ENCODE results near the gene SLC44A5. TPM values are rescaled to one million over a fixed set of nuclear protein-coding genes. Genes with fewer than 3 reads are reported as not detected.

The SLC44A5 gene
- total RNA-seq, 1 donor from 2014 or later = 0.20 TPM

GRCh38 chr1:75312620-75313019, 298.3 kb downstream of the SLC44A5 start:
- TF ChIP-seq CTCF (IDR thresholded peaks at IDR 0.05) = no peak
- Mint-ChIP-seq H3K9me3 (ENCODE audit: low read depth) (no peaks in the 10 kb centered on the region), H3K4me1 (ENCODE audit: low read depth) (no peaks in the 10 kb centered on the region), H3K4me3 (ENCODE audit: unreplicated experiment) (no peak overlapping the region), H3K27ac (ENCODE audit: unreplicated experiment) (no peak overlapping the region), H3K27me3 (ENCODE audit: low read depth) (peaks cover 26% of the 10 kb centered on the region), H3K36me3 (ENCODE audit: low read depth) (no peaks in the 10 kb centered on the region)
- no peak for DNase-seq (ENCODE audit: low spot score)

DNA sequence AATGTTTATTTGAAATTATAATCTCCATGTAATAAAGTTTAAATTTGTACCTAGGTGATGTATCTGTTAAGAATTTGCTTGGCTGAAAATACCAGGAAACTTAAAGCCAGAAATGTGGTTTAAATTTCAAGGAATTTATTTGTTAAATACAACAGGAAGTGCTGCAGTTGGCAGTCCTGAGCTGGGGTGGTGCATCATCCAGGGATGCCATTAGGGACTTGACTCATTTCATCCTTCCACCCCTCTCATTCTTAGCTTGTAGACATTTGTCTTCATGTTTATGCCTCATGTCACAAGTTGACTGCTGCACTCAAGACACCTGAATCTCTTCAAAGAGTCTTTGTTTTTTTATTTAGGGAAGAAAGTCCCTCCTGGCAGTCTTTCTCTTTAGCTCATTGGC, 300.8 kb downstream of the SLC44A5 start:
- Mint-ChIP-seq H3K9me3 (ENCODE audit: low read depth) (no peaks in the 10 kb centered on the region), H3K36me3 (ENCODE audit: low read depth) (no peaks in the 10 kb centered on the region), H3K27me3 (ENCODE audit: low read depth) (peaks cover 15% of the 10 kb centered on the region), H3K4me1 (ENCODE audit: low read depth) (no peaks in the 10 kb centered on the region), H3K4me3 (ENCODE audit: unreplicated experiment) (no peak overlapping the region), H3K27ac (ENCODE audit: unreplicated experiment) (no peak overlapping the region)
- no peak for TF ChIP-seq CTCF (IDR thresholded peaks at IDR 0.05)
- DNase-seq (ENCODE audit: low spot score) = no peak

- H3K27me3 Mint-ChIP-seq (ENCODE audit: low read depth) = peaks cover 11% of the 10 kb centered on the region
- DNase-seq (ENCODE audit: low spot score) = no peak
Measured at GRCh38 chr1:75308365-75308764, 302.5 kb downstream of the SLC44A5 start.

DNA sequence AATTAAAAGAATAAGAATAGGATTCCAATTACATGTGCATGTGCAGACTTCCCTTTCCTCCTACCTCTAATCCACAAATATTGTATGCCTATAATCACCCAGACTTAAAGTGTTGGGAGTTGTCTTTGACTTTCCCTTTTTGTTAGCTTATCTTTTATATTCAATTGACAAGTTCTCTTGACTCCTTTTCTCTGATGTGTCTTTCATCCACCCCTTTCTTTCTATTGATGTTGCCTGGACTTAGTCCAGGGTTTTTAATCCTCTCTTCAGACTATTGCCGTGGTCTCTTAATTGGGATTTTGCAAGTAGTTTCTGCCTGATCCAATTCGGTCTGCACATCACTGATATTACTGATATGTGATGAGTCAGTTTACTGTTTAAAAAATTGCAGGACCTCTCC, 305.9 kb downstream of the SLC44A5 start:
- no peak for DNase-seq (ENCODE audit: low spot score)
- Mint-ChIP-seq H3K4me3 (ENCODE audit: unreplicated experiment) (no peak overlapping the region), H3K9me3 (ENCODE audit: low read depth) (no peaks in the 10 kb centered on the region), H3K4me1 (ENCODE audit: low read depth) (no peaks in the 10 kb centered on the region), H3K36me3 (ENCODE audit: low read depth) (no peaks in the 10 kb centered on the region), H3K27me3 (ENCODE audit: low read depth) (peaks cover 4% of the 10 kb centered on the region), H3K27ac (ENCODE audit: unreplicated experiment) (no peak overlapping the region)
- TF ChIP-seq CTCF (IDR thresholded peaks at IDR 0.05) = no peak

More at GRCh38 chr1:75308365-75308764, 302.5 kb downstream of the SLC44A5 start:
- Mint-ChIP-seq H3K27ac (ENCODE audit: unreplicated experiment) (no peak overlapping the region), H3K4me3 (ENCODE audit: unreplicated experiment) (no peak overlapping the region), H3K36me3 (ENCODE audit: low read depth) (no peaks in the 10 kb centered on the region), H3K9me3 (ENCODE audit: low read depth) (no peaks in the 10 kb centered on the region), H3K4me1 (ENCODE audit: low read depth) (no peaks in the 10 kb centered on the region)
- TF ChIP-seq CTCF (IDR thresholded peaks at IDR 0.05) = no peak

DNA sequence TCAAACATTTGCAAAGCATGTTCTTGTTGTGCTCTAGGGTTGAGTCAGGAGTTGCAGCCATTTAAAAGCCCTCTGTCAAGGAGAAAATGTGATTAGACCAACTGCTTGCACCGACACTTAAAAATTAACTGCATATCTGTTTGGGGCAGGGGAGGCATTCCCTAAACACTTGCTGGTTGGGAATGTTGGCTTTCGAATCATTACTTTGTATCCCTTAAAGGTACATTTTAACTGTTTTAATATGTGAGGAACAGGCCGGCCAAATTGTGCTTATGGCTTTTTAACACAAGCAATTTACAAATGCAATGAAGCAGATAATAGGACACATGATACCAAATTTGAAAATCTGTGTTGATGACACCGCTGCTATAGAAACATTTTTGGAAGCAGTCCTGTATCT, 317.6 kb downstream of the SLC44A5 start:
- DNase-seq (ENCODE audit: low spot score) = no peak
- H3K4me1 Mint-ChIP-seq (ENCODE audit: low read depth) = no peaks in the 10 kb centered on the region
- H3K9me3 Mint-ChIP-seq (ENCODE audit: low read depth) = no peaks in the 10 kb centered on the region
- no peak for TF ChIP-seq CTCF (IDR thresholded peaks at IDR 0.05)
- H3K4me3 Mint-ChIP-seq (ENCODE audit: unreplicated experiment) = no peak overlapping the region
- peaks cover 2% of the 10 kb centered on the region for H3K27me3 Mint-ChIP-seq (ENCODE audit: low read depth)
- H3K36me3 Mint-ChIP-seq (ENCODE audit: low read depth) = no peaks in the 10 kb centered on the region
- H3K27ac Mint-ChIP-seq (ENCODE audit: unreplicated experiment) = no peak overlapping the region

All from chondrocyte (in vitro differentiated cells).